Stomach (tissue), 9 donors: ENCODE data around the gene CAMK2A. TPM values are rescaled to one million over a fixed set of nuclear protein-coding genes. Genes with fewer than 3 reads are reported as not detected.

Experiments used
- DNase-seq, 2 donors: peaks; one replicate each; pipeline versions ENCODE4 v3.0.0 to v3.0.0-alpha.2; 2013 to 2019
- H3K27ac ChIP-seq, 5 donors: fragments of 200-600 bp in 4 of 5; sonication (generic) in 4 of 5; one replicate each; pipeline ENCODE4 v1.5.1; 2013 to 2019; ENCODE audit warnings: mild to moderate bottlenecking in 1 of 5, moderate library complexity in 1 of 5
- H3K27me3 ChIP-seq, 3 donors: fragments of 200-600 bp; sonication (generic); one replicate each; pipeline ENCODE4 v1.5.1; 2017 to 2019; ENCODE audit warnings: mixed run types in 1 of 3
- H3K36me3 ChIP-seq, 4 donors: fragments of 200-600 bp; sonication (generic); 1 replicate in 3 of 4; 2 replicates in 1 of 4; pipeline ENCODE4 v1.5.1; 2016 to 2019
- H3K4me1 ChIP-seq, 4 donors: fragments of 200-600 bp; sonication (generic); one replicate each; pipeline ENCODE4 v1.5.1; 2016 to 2019
- H3K4me3 ChIP-seq, 4 donors: fragments of 200-600 bp; sonication (generic) in 3 of 4; one replicate each; pipeline ENCODE4 v1.5.1; 2016 to 2019; ENCODE audit warnings: mild to moderate bottlenecking in 1 of 4
- H3K9me3 ChIP-seq, 4 donors: fragments of 200-600 bp; sonication (generic); one replicate each; pipeline ENCODE4 v1.5.1; 2016 to 2019
- CTCF ChIP-seq, 7 experiments: fragments of 450-650 bp in 4 of 7; fragments of 200-600 bp in 3 of 7; sonication (generic) in 3 of 7; IDR thresholded peaks; one replicate each; pipeline ENCODE4 v1.5.1; 2016 to 2019; ENCODE audit warnings: antibody characterized with exemption in 7 of 7, control low read depth in 2 of 7, mild to moderate bottlenecking in 1 of 7
- EP300 ChIP-seq: sonication (generic); formaldehyde crosslinking; IDR thresholded peaks from one replicate; pipeline ENCODE4 v1.6.1; 2017; ENCODE audit warnings: antibody characterized with exemption
- POLR2A ChIP-seq, 4 donors: fragments of 450-650 bp; IDR thresholded peaks; one replicate each; pipeline ENCODE4 v1.6.1; 2016; ENCODE audit warnings: antibody characterized with exemption in 4 of 4, control low read depth in 2 of 4, mild to moderate bottlenecking in 1 of 4, moderate library complexity in 1 of 4
- POLR2AphosphoS5 ChIP-seq, 3 donors: sonication (generic); formaldehyde crosslinking; IDR thresholded peaks; one replicate each; pipeline ENCODE4 v1.6.1; 2016; ENCODE audit warnings: antibody characterized with exemption in 3 of 3
- WGBS, 5 donors: extraction: QIAGEN DNeasy Blood & Tissue Kit in 3 of 5; methylation state at CpG; one replicate each; pipeline versions ENCODE4 v1.1.5 to v1.1.7; 2013 to 2018; 5-methylcytosine and 5-hydroxymethylcytosine counted together
- intact Hi-C: fragments of 100-400 bp; cut with DNase I; formaldehyde crosslinking; loops from one replicate; pipeline ENCODE4 v1.15.1; 2023; ENCODE audit warnings: low total_unique reads
- polyA plus RNA-seq, 3 donors: library from polyadenylated mRNA; stranded (reverse); fragments of 200-250 nt; gene quantifications; one replicate each; pipeline ENCODE4 v1.2.3, GENCODE V29; 2013
- total RNA-seq, 5 donors: library from RNA; depleted of rRNA; stranded (reverse); fragments of >200 nt; gene quantifications; one replicate each; pipeline versions ENCODE4 v1.1.0 to v1.2.3, GENCODE V29; 2014 to 2016
- donor health status: healthy with polysubstance abuse.
- donor health status: Bipolar disorder and iron deficiency.
- donor health status: healthy.

CAMK2A gene
- total and polyA plus RNA-seq, 8 donors: 0.06 to 18.3 (median 0.63) TPM; not detected in 2

GRCh38 chr5:150209099-150209635 lies 80.4 kb downstream of the CAMK2A start:
- H3K36me3 ChIP-seq: no peaks in the 10 kb centered on the region
- TF ChIP-seq POLR2A (IDR thresholded peaks at IDR 0.05) (no peak), EP300 (no peak), POLR2AphosphoS5 (IDR thresholded peaks at IDR 0.05) (no peak), CTCF (IDR thresholded peaks at IDR 0.05) (no peak)
- no peaks in the 10 kb centered on the region for H3K4me1 ChIP-seq
- peak in 1 of 2 donors; percentile 67 for DNase-seq
- H3K4me3 ChIP-seq: no peak overlapping the region
- H3K27ac ChIP-seq: no peak overlapping the region
- H3K27me3 ChIP-seq: peaks cover 0 to 13% (median 4%) of the 10 kb centered on the region in 3 donors
- intact Hi-C loops: no loop called here
- H3K9me3 ChIP-seq: no peaks in the 10 kb centered on the region
- WGBS, 5 donors: 60 to 77% (median 73%) methylated on average over 10 to 21 of the region's 21 CpGs

- Histone ChIP-seq H3K9me3 (no peaks in the 10 kb centered on the region), H3K4me3 (no peak overlapping the region), H3K36me3 (no peaks in the 10 kb centered on the region), H3K27ac (no peak overlapping the region), H3K4me1 (no peaks in the 10 kb centered on the region), H3K27me3 (peaks cover 0 to 13% (median 4%) of the 10 kb centered on the region in 3 donors)
- 64 to 78% (median 69%) methylated on average over 19 of the region's 19 CpGs for WGBS, 5 donors
- DNase-seq: no peak
- no peak for TF ChIP-seq POLR2A (IDR thresholded peaks at IDR 0.05)
- TF ChIP-seq CTCF (IDR thresholded peaks at IDR 0.05): no peak
- no peak for TF ChIP-seq POLR2AphosphoS5 (IDR thresholded peaks at IDR 0.05)
- no peak for TF ChIP-seq EP300
- intact Hi-C loops: no loop called here
Measured at GRCh38 chr5:150208187-150209098, 81.1 kb downstream of the CAMK2A start.

- H3K36me3 ChIP-seq: no peaks in the 10 kb centered on the region
- no peak for DNase-seq
- intact Hi-C loops: no loop called here
- H3K4me1 ChIP-seq: no peaks in the 10 kb centered on the region
- H3K9me3 ChIP-seq: no peaks in the 10 kb centered on the region
- H3K4me3 ChIP-seq: no peak overlapping the region
- no peak overlapping the region for H3K27ac ChIP-seq
- peaks cover 0 to 13% (median 4%) of the 10 kb centered on the region in 3 donors for H3K27me3 ChIP-seq
- 91 to 100% (median 92%) methylated on average over 4 to 6 of the region's 6 CpGs for WGBS, 5 donors
- no peak for TF ChIP-seq POLR2AphosphoS5 (IDR thresholded peaks at IDR 0.05)
- no peak for TF ChIP-seq POLR2A (IDR thresholded peaks at IDR 0.05)
- TF ChIP-seq CTCF (IDR thresholded peaks at IDR 0.05): no peak
- TF ChIP-seq EP300: no peak
Measured at GRCh38 chr5:150206779-150207115, 82.8 kb downstream of the CAMK2A start.

GRCh38 chr5:150206098-150206778 lies 83.3 kb downstream of the CAMK2A start:
- 79 to 91% (median 84%) methylated on average over 4 to 6 of the region's 6 CpGs for WGBS, 5 donors

More at GRCh38 chr5:150206098-150206778, 83.3 kb downstream of the CAMK2A start:
- intact Hi-C loops: no loop called here
- no peak for TF ChIP-seq CTCF (IDR thresholded peaks at IDR 0.05)
- TF ChIP-seq POLR2A (IDR thresholded peaks at IDR 0.05): no peak
- DNase-seq: no peak
- H3K27ac ChIP-seq: no peak overlapping the region
- H3K9me3 ChIP-seq: no peaks in the 10 kb centered on the region
- peaks cover 0 to 13% (median 4%) of the 10 kb centered on the region in 3 donors for H3K27me3 ChIP-seq
- no peaks in the 10 kb centered on the region for H3K36me3 ChIP-seq
- H3K4me3 ChIP-seq: no peak overlapping the region
- H3K4me1 ChIP-seq: no peaks in the 10 kb centered on the region
